Panc1 (cell line): ENCODE results near the gene BDH1.

Experiments
- TF ChIP-seq, protein P1 (sequence below): fragments of 450-650 bp; IDR thresholded peaks from 2 replicates; pipeline ENCODE4 v1.5.1; 2017; ENCODE audit warnings: mild to moderate bottlenecking
- TF ChIP-seq, protein P2 (sequence below), 2 experiments: IDR thresholded peaks; 2 replicates each; pipeline ENCODE4 v1.6.1; 2011 to 2012; ENCODE audit warnings: low read depth in 2 of 2, control low read depth in 1 of 2, low read length in 1 of 2, mild to moderate bottlenecking in 1 of 2, moderate library complexity in 1 of 2; ENCODE audit not compliant: insufficient read depth in 1 of 2

DNA sequence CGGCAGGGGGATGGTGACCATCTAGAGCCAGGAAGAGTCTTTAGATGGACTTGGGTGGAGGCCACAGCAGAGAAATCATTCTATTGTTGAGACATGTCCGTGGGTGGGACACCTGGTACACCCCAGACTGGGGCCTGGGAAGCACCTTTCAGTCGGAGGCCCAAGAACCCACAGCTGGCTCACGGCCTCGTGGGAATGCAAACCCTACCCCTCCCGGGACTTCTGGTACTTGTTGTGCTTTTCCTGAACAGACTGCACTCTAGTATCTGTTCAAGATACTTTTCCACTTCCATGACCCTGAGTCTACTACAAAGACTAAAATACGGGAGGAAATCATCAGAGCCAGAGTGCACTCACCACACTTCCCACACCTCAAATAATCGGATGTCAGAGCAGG, 60.7 kb downstream of the BDH1 start:
- TF ChIP-seq, protein P1, sequence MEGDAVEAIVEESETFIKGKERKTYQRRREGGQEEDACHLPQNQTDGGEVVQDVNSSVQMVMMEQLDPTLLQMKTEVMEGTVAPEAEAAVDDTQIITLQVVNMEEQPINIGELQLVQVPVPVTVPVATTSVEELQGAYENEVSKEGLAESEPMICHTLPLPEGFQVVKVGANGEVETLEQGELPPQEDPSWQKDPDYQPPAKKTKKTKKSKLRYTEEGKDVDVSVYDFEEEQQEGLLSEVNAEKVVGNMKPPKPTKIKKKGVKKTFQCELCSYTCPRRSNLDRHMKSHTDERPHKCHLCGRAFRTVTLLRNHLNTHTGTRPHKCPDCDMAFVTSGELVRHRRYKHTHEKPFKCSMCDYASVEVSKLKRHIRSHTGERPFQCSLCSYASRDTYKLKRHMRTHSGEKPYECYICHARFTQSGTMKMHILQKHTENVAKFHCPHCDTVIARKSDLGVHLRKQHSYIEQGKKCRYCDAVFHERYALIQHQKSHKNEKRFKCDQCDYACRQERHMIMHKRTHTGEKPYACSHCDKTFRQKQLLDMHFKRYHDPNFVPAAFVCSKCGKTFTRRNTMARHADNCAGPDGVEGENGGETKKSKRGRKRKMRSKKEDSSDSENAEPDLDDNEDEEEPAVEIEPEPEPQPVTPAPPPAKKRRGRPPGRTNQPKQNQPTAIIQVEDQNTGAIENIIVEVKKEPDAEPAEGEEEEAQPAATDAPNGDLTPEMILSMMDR = no peak
- TF ChIP-seq, protein P2, sequence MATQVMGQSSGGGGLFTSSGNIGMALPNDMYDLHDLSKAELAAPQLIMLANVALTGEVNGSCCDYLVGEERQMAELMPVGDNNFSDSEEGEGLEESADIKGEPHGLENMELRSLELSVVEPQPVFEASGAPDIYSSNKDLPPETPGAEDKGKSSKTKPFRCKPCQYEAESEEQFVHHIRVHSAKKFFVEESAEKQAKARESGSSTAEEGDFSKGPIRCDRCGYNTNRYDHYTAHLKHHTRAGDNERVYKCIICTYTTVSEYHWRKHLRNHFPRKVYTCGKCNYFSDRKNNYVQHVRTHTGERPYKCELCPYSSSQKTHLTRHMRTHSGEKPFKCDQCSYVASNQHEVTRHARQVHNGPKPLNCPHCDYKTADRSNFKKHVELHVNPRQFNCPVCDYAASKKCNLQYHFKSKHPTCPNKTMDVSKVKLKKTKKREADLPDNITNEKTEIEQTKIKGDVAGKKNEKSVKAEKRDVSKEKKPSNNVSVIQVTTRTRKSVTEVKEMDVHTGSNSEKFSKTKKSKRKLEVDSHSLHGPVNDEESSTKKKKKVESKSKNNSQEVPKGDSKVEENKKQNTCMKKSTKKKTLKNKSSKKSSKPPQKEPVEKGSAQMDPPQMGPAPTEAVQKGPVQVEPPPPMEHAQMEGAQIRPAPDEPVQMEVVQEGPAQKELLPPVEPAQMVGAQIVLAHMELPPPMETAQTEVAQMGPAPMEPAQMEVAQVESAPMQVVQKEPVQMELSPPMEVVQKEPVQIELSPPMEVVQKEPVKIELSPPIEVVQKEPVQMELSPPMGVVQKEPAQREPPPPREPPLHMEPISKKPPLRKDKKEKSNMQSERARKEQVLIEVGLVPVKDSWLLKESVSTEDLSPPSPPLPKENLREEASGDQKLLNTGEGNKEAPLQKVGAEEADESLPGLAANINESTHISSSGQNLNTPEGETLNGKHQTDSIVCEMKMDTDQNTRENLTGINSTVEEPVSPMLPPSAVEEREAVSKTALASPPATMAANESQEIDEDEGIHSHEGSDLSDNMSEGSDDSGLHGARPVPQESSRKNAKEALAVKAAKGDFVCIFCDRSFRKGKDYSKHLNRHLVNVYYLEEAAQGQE (IDR thresholded peaks at IDR 0.05; ENCODE audit: insufficient read depth in 1 of 2, low read depth in 2 of 2, low read length in 1 of 2) = no peak
